DND-41 (cell line): Measurements from ENCODE around the gene OR2T29.

Experiments used
- CTCF ChIP-seq: IDR thresholded peaks from 2 replicates; pipeline ENCODE4 v1.5.1; 2012; ENCODE audit warnings: borderline replicate concordance, low read length, moderate library complexity, mild to moderate bottlenecking; ENCODE audit not compliant: poor library complexity, severe bottlenecking; ENCODE audit errors: extremely low read depth
- EZH2 ChIP-seq: IDR thresholded peaks from 3 replicates; pipeline ENCODE4 v1.6.1; 2012; ENCODE audit warnings: borderline replicate concordance, low read depth, mild to moderate bottlenecking, moderate library complexity, low read length, inconsistent platforms; ENCODE audit not compliant: severe bottlenecking

GRCh38 chr1:248599396-248599795 is 36.8 kb upstream of the OR2T29 start:
- TF ChIP-seq CTCF (no peak), EZH2 (no peak)
